PC-9 (cell line): Measurements from ENCODE around the gene MVB12B. TPM values are rescaled to one million over a fixed set of nuclear protein-coding genes. Genes with fewer than 3 reads are reported as not detected.

Experiments
- BruUV-seq: library from RNA; stranded (reverse); fragments of 400-500 nt; replicated peaks from 2 replicates; lab custom pipeline; 2021; lab: Mats Ljungman, UMichigan
- CTCF ChIA-PET: fragments of 300-600 bp; sonication (Branson Sonifier 250); formaldehyde crosslinking; loops from one replicate; lab custom pipeline; 2022; ENCODE audit warnings: antibody characterized with exemption; lab: Charles Lee
- POLR2A ChIA-PET: fragments of 300-600 bp; sonication (Branson Sonifier 250); formaldehyde crosslinking; loops from one replicate; lab custom pipeline; 2022; ENCODE audit warnings: antibody characterized with exemption; ENCODE audit not compliant: unreplicated experiment; lab: Charles Lee
- DNase-seq, 2 experiments: peaks; one replicate each; pipeline versions ENCODE4 v3.0.0 to v3.0.0-alpha.2; 2015 to 2022; ENCODE audit warnings: mixed read lengths in 1 of 2
- H2AFZ ChIP-seq: fragments of 200-600 bp; sonication (generic); 2 replicates; pipeline ENCODE4 v1.8.1; 2017; ENCODE audit warnings: antibody characterized with exemption
- H3F3A ChIP-seq: fragments of 200-600 bp; sonication (generic); 2 replicates; pipeline ENCODE4 v1.8.1; 2017; ENCODE audit warnings: antibody characterized with exemption, mild to moderate bottlenecking, low read depth; ENCODE audit not compliant: insufficient read depth
- H3K27ac ChIP-seq: fragments of 200-600 bp; sonication (generic); 2 replicates; pipeline ENCODE4 v1.6.1; 2016; ENCODE audit warnings: mixed run types
- H3K27me3 ChIP-seq: fragments of 200-600 bp; sonication (generic); 2 replicates; pipeline ENCODE4 v1.6.1; 2016; ENCODE audit warnings: low read depth, mixed run types; ENCODE audit not compliant: insufficient read depth
- H3K36me3 ChIP-seq: fragments of 200-600 bp; sonication (generic); 2 replicates; pipeline ENCODE4 v1.6.1; 2016; ENCODE audit warnings: low read depth, mixed run types
- H3K4me1 ChIP-seq: fragments of 200-600 bp; sonication (generic); replicated peaks from 2 replicates; pipeline ENCODE4 v1.6.1; 2016; ENCODE audit warnings: mixed run types; ENCODE audit not compliant: insufficient read depth
- H3K4me2 ChIP-seq: fragments of 200-600 bp; sonication (generic); 2 replicates; pipeline ENCODE4 v1.6.1; 2017; ENCODE audit warnings: mixed run types
- H3K4me3 ChIP-seq: fragments of 200-600 bp; sonication (generic); 2 replicates; pipeline ENCODE4 v1.6.1; 2016; ENCODE audit warnings: mixed run types
- H3K79me2 ChIP-seq: fragments of 200-600 bp; sonication (generic); 2 replicates; pipeline ENCODE4 v1.6.1; 2017; ENCODE audit warnings: low read depth, mixed run types
- H3K9me2 ChIP-seq: fragments of 200-600 bp; sonication (generic); 2 replicates; pipeline ENCODE4 v1.8.1; 2017; ENCODE audit warnings: mild to moderate bottlenecking; ENCODE audit not compliant: insufficient read depth
- H3K9me3 ChIP-seq: fragments of 200-600 bp; sonication (generic); 2 replicates; pipeline ENCODE4 v1.8.1; 2016; ENCODE audit warnings: low read depth; ENCODE audit not compliant: insufficient read depth
- H4K20me1 ChIP-seq: fragments of 200-600 bp; sonication (generic); 2 replicates; pipeline ENCODE4 v1.8.1; 2017; ENCODE audit not compliant: insufficient read depth
- CTCF ChIP-seq: fragments of 200-600 bp; sonication (generic); conservative IDR thresholded peaks from 2 replicates; pipeline ENCODE4 v1.6.1; 2017; ENCODE audit warnings: mixed run types, antibody characterized with exemption, mild to moderate bottlenecking, moderate library complexity
- EZH2 ChIP-seq: fragments of 200-600 bp; sonication (generic); IDR thresholded peaks from 2 replicates; pipeline ENCODE4 v1.8.0; 2017; ENCODE audit warnings: antibody characterized with exemption, low read depth
- intact Hi-C: fragments of 100-400 bp; cut with micrococcal nuclease; formaldehyde crosslinking; loops from one replicate; pipeline ENCODE4 v1.10.0; 2022; ENCODE audit not compliant: unreplicated experiment
- total RNA-seq: library from RNA; stranded (reverse); gene quantifications from 2 replicates; pipeline ENCODE4 v1.2.3, GENCODE V29; 2021

Gene MVB12B
- total RNA-seq, 1 experiment from 2014 or later, result 8.8 TPM

DNA sequence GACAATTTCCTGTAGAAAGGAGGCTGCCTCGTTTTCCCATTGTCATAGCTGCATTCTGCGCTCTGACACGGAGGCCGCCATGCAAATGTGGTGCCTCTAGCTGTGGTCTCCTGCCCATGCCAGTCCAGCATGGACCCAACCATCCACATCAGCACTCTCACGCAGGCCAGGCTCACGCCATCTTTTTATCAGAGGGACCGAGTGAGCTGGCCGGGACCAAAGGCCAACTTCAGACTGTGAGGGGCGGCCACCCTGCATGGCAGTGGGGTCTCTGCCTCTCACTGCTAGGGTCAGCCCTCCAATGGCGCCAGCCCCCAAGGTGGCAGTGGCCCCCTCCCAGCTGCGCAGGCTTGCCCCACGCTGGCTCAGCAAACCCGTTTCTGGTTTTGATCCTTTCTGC is 155.2 kb downstream of the MVB12B start:
- intact Hi-C loops, result no loop called here
- no peak overlapping the region for H3K4me2 ChIP-seq

DNA sequence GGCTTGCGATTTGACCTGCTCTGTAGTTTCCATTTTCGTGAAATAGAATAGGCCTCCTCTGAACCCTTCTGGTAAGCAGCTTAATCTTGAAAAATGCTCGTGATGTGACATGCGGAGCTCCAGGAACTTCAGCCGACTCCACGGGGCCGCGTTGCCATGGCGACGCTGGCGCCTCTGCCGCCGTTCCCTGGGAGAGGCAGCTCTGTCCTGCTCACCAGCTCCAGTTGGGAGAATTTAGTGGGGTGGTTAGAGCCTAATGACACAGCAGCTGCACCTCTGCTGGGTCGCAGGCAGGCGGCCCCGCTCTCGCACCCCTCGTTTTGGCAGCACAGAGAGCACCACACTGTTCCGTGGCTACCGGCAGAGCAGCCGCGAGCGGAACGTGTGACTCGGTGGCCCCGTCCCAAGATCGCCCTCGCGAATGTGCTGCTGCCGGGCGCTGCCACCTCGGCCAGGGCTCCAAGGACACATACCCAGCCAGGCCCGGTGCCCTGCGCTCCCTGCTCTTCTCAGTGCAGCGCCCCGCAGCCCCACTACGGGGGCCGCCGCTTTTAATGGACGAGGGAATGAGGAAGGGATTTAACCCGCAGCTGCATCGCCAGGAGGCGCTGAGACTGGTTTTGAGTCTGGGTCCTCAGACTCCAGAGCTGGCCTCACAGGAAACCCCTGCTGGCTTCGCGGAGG is 155.9 kb downstream of the MVB12B start:
- H3K4me2 ChIP-seq, result no peak overlapping the region
- no peaks in the 10 kb centered on the region for H3K79me2 ChIP-seq
- H3K27me3 ChIP-seq, result no peaks in the 10 kb centered on the region
- H3K36me3 ChIP-seq, result no peaks in the 10 kb centered on the region
- no peaks in the 10 kb centered on the region for H3K9me2 ChIP-seq
- no peaks in the 10 kb centered on the region for H3K4me1 ChIP-seq
- no peaks in the 10 kb centered on the region for H3K9me3 ChIP-seq
- BruUV-seq, result no TSS peak
- H3K27ac ChIP-seq, result no peak overlapping the region
- H3K4me3 ChIP-seq, result no peak overlapping the region
- POLR2A ChIA-PET, result no interaction called here
- DNase-seq, result no peak
- H4K20me1 ChIP-seq, result no peaks in the 10 kb centered on the region
- TF ChIP-seq CTCF, result no peak
- no peak for TF ChIP-seq EZH2
- H3F3A ChIP-seq, result no peaks in the 10 kb centered on the region
- CTCF ChIA-PET, result interaction anchor here (1.6 kb wide), 1 partner anchor 9 kb away, joined by 3 read pairs; no protein-coding TSS in a partner anchor
- intact Hi-C loops, result no loop called here
- no peak overlapping the region for H2AFZ ChIP-seq

More for the DNA sequence above, 155.2 kb downstream of the MVB12B start:
- BruUV-seq, result no TSS peak
- Histone ChIP-seq H3K79me2 (no peaks in the 10 kb centered on the region), H3K9me3 (no peaks in the 10 kb centered on the region), H3F3A (no peaks in the 10 kb centered on the region), H3K4me1 (no peaks in the 10 kb centered on the region), H3K4me3 (no peak overlapping the region), H3K27ac (no peak overlapping the region), H3K36me3 (no peaks in the 10 kb centered on the region), H3K27me3 (no peaks in the 10 kb centered on the region), H2AFZ (no peak overlapping the region), H3K9me2 (no peaks in the 10 kb centered on the region), H4K20me1 (no peaks in the 10 kb centered on the region)
- TF ChIP-seq EZH2, result no peak
- no peak for TF ChIP-seq CTCF
- no peak for DNase-seq
- ChIA-PET POLR2A (no interaction called here), CTCF (interaction anchor here (1.6 kb wide), 1 partner anchor 9 kb away, joined by 3 read pairs; no protein-coding TSS in a partner anchor)

DNA sequence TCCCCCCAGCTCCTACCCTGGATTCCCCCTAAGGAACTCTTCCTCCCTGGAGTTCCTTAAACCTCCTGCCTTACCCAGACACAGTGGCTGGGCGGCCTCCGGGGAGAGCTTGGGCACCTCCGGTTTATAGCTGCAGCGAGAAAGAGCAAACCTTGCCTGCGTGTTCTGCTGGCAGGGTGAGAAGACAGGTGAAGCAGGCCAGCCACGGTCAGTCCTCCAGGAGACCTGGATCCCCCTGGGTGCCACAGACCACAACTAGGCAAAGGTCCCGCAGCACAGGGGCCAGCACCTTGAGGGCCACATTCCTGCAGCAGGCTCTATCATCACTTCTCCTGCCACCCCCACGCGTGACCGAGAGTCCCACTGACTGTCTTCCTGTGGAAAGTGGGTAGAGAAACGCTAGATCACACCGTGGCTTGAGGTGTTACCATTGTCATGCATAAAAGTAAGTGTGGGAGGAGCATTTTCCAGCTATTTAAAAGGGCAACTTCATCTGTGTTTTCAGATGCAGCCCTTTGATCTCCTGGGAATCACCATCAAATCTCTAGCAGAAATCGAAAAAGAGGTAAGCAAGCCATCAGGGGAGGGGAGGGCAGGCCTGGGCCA is 156.9 kb downstream of the MVB12B start:
- Histone ChIP-seq H3K79me2 (no peaks in the 10 kb centered on the region), H3K36me3 (no peaks in the 10 kb centered on the region), H3K27ac (no peak overlapping the region), H2AFZ (no peak overlapping the region), H3K9me3 (no peaks in the 10 kb centered on the region), H3K4me1 (no peaks in the 10 kb centered on the region), H3F3A (no peaks in the 10 kb centered on the region), H3K4me3 (no peak overlapping the region), H3K9me2 (no peaks in the 10 kb centered on the region), H4K20me1 (no peaks in the 10 kb centered on the region), H3K4me2 (no peak overlapping the region), H3K27me3 (no peaks in the 10 kb centered on the region)
- POLR2A ChIA-PET, result no interaction called here
- TF ChIP-seq CTCF (no peak), EZH2 (no peak)
- DNase-seq, result no peak
- intact Hi-C loops, result no loop called here
- BruUV-seq, result no TSS peak
- CTCF ChIA-PET, result no interaction called here
